Osteoblast (primary cell): ENCODE data around the gene ZCCHC14. TPM values are rescaled to one million over a fixed set of nuclear protein-coding genes. Genes with fewer than 3 reads are reported as not detected.

Experiments
- DNase-seq: peaks from one replicate; pipeline ENCODE4 v3.0.0; 2011; ENCODE audit warnings: low spot score, mixed read lengths; ENCODE audit not compliant: insufficient read length; ENCODE audit errors: missing footprints
- H2AFZ ChIP-seq: 2 replicates; pipeline ENCODE4 v1.6.0; 2011; ENCODE audit warnings: mild to moderate bottlenecking, low read length
- H3K27ac ChIP-seq: 2 replicates; pipeline ENCODE4 v1.5.1; 2011; ENCODE audit warnings: mild to moderate bottlenecking, low read depth, low read length, moderate library complexity
- H3K27me3 ChIP-seq: 2 replicates; pipeline ENCODE4 v1.6.0; 2012; ENCODE audit warnings: mild to moderate bottlenecking, control low read depth, inconsistent platforms, low read length, moderate library complexity; ENCODE audit not compliant: insufficient read depth
- H3K36me3 ChIP-seq: 2 replicates; pipeline ENCODE4 v1.5.1; 2011; ENCODE audit warnings: mild to moderate bottlenecking, low read length, control low read depth, moderate library complexity; ENCODE audit not compliant: insufficient read depth
- H3K4me1 ChIP-seq: 2 replicates; pipeline ENCODE4 v1.5.1; 2011; ENCODE audit warnings: mild to moderate bottlenecking, low read length, control low read depth, moderate library complexity; ENCODE audit not compliant: insufficient read depth
- H3K4me2 ChIP-seq: 2 replicates; pipeline ENCODE4 v1.6.0; 2011; ENCODE audit warnings: mild to moderate bottlenecking, low read length; ENCODE audit not compliant: insufficient read depth
- H3K4me3 ChIP-seq: fragments of 200-600 bp; sonication (generic); 3 replicates; pipeline ENCODE4 v1.5.1; 2012; ENCODE audit warnings: mild to moderate bottlenecking, low read length, inconsistent platforms; ENCODE audit not compliant: insufficient read depth
- H3K79me2 ChIP-seq: 2 replicates; pipeline ENCODE4 v1.6.0; 2012; ENCODE audit warnings: mild to moderate bottlenecking, low read length, control low read depth, inconsistent platforms; ENCODE audit not compliant: insufficient read depth
- H3K9me3 ChIP-seq: 2 replicates; pipeline ENCODE4 v1.5.1; 2011; ENCODE audit warnings: low read depth, low read length, control low read depth
- H4K20me1 ChIP-seq: 2 replicates; pipeline ENCODE4 v1.6.0; 2012; ENCODE audit warnings: mild to moderate bottlenecking, low read length, control low read depth; ENCODE audit not compliant: insufficient read depth
- total RNA-seq: library from RNA; depleted of rRNA; stranded (reverse); fragments of >200 nt; gene quantifications from 2 replicates; pipeline ENCODE4 v1.2.3, GENCODE V29; 2012
- TF ChIP-seq, protein P1 (sequence below): IDR thresholded peaks from 2 replicates; pipeline ENCODE4 v1.5.1; 2011; ENCODE audit warnings: mild to moderate bottlenecking, low read depth, low read length, moderate library complexity; ENCODE audit errors: extremely low read depth

Gene ZCCHC14
- total RNA-seq, 1 donor: 36.9 TPM

DNA sequence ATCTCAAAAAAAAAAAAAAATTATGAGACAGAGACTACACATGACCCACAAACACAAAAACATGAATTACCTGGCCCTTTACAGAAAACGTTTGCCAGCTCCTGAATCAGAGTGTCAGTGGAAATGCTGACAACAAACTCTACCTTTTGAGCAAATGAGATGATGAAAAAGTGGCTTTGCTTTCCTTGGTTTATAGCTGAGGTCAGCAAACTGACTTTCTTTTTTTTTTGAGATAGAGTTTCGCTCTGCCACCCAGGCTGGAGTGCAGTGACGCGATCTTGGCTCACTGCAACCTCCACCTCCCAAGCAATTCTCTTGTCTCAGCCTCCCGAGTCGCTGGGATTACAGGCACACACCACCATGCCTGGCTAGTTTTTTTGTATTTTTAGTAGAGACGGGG, 46.3 kb downstream of the ZCCHC14 start:
- Histone ChIP-seq H3K4me1 (peaks cover 8% of the 10 kb centered on the region), H3K4me2 (no peak overlapping the region), H4K20me1 (peaks cover 9% of the 10 kb centered on the region), H2AFZ (no peak overlapping the region), H3K36me3 (peaks cover 27% of the 10 kb centered on the region), H3K4me3 (no peak overlapping the region), H3K9me3 (no peaks in the 10 kb centered on the region), H3K79me2 (peaks cover 40% of the 10 kb centered on the region), H3K27ac (no peak overlapping the region), H3K27me3 (no peaks in the 10 kb centered on the region)
- TF ChIP-seq, protein P1, sequence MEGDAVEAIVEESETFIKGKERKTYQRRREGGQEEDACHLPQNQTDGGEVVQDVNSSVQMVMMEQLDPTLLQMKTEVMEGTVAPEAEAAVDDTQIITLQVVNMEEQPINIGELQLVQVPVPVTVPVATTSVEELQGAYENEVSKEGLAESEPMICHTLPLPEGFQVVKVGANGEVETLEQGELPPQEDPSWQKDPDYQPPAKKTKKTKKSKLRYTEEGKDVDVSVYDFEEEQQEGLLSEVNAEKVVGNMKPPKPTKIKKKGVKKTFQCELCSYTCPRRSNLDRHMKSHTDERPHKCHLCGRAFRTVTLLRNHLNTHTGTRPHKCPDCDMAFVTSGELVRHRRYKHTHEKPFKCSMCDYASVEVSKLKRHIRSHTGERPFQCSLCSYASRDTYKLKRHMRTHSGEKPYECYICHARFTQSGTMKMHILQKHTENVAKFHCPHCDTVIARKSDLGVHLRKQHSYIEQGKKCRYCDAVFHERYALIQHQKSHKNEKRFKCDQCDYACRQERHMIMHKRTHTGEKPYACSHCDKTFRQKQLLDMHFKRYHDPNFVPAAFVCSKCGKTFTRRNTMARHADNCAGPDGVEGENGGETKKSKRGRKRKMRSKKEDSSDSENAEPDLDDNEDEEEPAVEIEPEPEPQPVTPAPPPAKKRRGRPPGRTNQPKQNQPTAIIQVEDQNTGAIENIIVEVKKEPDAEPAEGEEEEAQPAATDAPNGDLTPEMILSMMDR: no peak
- no peak for DNase-seq

DNA sequence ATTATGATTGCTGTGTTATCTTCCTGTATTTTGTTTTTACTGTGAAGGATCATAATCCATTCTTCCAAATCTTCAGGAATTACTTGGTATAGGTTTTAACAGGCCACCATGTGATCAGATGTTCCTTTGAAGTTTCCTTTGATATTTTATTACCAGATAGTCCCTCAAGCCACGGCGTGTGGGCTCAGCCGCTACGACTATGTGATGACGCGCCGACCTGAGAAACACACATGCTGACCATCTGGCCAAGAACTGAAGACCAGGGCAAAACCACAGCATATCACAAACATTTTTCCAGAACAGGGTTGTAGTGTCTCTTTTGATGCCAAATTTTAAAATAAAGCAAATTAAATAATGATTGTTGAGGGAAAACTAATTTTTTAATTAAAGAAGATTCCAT, 47.3 kb downstream of the ZCCHC14 start:
- H2AFZ ChIP-seq: no peak overlapping the region
- peaks cover 12% of the 10 kb centered on the region for H4K20me1 ChIP-seq
- H3K27ac ChIP-seq: no peak overlapping the region
- no peak overlapping the region for H3K4me3 ChIP-seq
- peaks cover 8% of the 10 kb centered on the region for H3K4me1 ChIP-seq
- TF ChIP-seq, protein P1: no peak
- no peak for DNase-seq
- H3K9me3 ChIP-seq: no peaks in the 10 kb centered on the region
- H3K4me2 ChIP-seq: no peak overlapping the region
- no peaks in the 10 kb centered on the region for H3K27me3 ChIP-seq
- H3K79me2 ChIP-seq: peaks cover 43% of the 10 kb centered on the region
- H3K36me3 ChIP-seq: peaks cover 27% of the 10 kb centered on the region

DNA sequence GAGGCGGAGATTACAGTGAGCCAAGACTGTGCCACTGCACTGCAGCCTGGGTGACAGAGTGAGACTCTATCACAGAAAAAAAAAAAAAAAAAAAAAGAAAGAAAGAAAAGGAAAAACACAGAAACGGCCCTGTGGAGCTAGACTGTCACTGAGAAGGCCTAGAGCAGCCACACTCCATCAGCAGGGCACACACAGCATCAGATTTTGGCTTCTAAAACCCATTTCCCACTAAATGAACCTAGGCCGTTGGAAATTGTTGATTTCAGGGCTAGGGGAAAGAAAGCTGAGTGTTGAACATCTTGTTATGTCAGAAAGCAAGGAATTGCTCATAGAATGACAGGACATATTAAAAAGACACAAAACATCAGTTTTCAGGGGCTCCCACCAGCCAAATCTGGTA, 48.9 kb downstream of the ZCCHC14 start:
- H4K20me1 ChIP-seq: peaks cover 15% of the 10 kb centered on the region
- H3K79me2 ChIP-seq: peaks cover 46% of the 10 kb centered on the region
- no peaks in the 10 kb centered on the region for H3K27me3 ChIP-seq

GRCh38 chr16:87443016-87443415, 49.8 kb downstream of the ZCCHC14 start:
- peaks cover 20% of the 10 kb centered on the region for H3K36me3 ChIP-seq
- H3K27ac ChIP-seq: peak overlapping the region; percentile 64
- peaks cover 23% of the 10 kb centered on the region for H4K20me1 ChIP-seq
- no peaks in the 10 kb centered on the region for H3K27me3 ChIP-seq
- no peak for DNase-seq
- H3K4me3 ChIP-seq: no peak overlapping the region
- TF ChIP-seq, protein P1: no peak
- no peak overlapping the region for H3K4me2 ChIP-seq
- no peaks in the 10 kb centered on the region for H3K9me3 ChIP-seq
- peaks cover 11% of the 10 kb centered on the region for H3K4me1 ChIP-seq
- peaks cover 45% of the 10 kb centered on the region for H3K79me2 ChIP-seq
- H2AFZ ChIP-seq: no peak overlapping the region

More for the DNA sequence above, 48.9 kb downstream of the ZCCHC14 start:
- Histone ChIP-seq H2AFZ (no peak overlapping the region), H3K36me3 (peaks cover 27% of the 10 kb centered on the region), H3K9me3 (no peaks in the 10 kb centered on the region), H3K27ac (no peak overlapping the region), H3K4me2 (no peak overlapping the region), H3K4me3 (no peak overlapping the region), H3K4me1 (peaks cover 11% of the 10 kb centered on the region)
- DNase-seq: no peak
- TF ChIP-seq, protein P1: no peak
